Naive thymus-derived CD8-positive, alpha-beta T cell (primary cell): ENCODE data around the gene JAK2. TPM values are rescaled to one million over a fixed set of nuclear protein-coding genes. Genes with fewer than 3 reads are reported as not detected.
A peak's percentile ranks its signal among the peaks of the same experiment; 100 is the strongest.

Source experiments
- ATAC-seq, 2 donors: fragments of 150-1000 bp; cut with Tn5 transposase in 1 of 2; sonication (Bioruptor Pico), chemical (Tn5 transposase) in 1 of 2; 1 replicate in 1 of 2; 2 replicates in 1 of 2; pipeline ENCODE4 v1.10.0; 2021; ENCODE audit warnings: mild to moderate bottlenecking in 2 of 2, moderate library complexity in 2 of 2
- POLR2A ChIA-PET: fragments of 350-600 bp; sonication (Branson Sonifier 250); formaldehyde crosslinking; loops from one replicate; lab custom pipeline; 2021; ENCODE audit warnings: antibody characterized with exemption; lab: Charles Lee
- DNase-seq, 10 donors: peaks; one replicate each; pipeline versions ENCODE4 v3.0.0 to v3.0.0-alpha.2; 2020 to 2022
- H3K27ac Mint-ChIP-seq, 10 donors: one replicate each; pipeline ENCODE4 v1.8.0; 2020 to 2022; ENCODE audit warnings: mild to moderate bottlenecking in 10 of 10, mixed read lengths in 10 of 10, moderate library complexity in 4 of 10, inconsistent platforms in 1 of 10
- H3K27me3 Mint-ChIP-seq, 5 donors: one replicate each; pipeline ENCODE4 v1.8.0; 2021 to 2022; ENCODE audit warnings: mixed read lengths in 5 of 5
- H3K36me3 Mint-ChIP-seq, 3 donors: one replicate each; pipeline ENCODE4 v1.8.0; 2020 to 2022; ENCODE audit warnings: mixed read lengths in 3 of 3, mild to moderate bottlenecking in 2 of 3, inconsistent platforms in 1 of 3
- H3K4me1 Mint-ChIP-seq, 4 donors: one replicate each; pipeline ENCODE4 v1.8.0; 2021 to 2022; ENCODE audit warnings: mixed read lengths in 4 of 4
- H3K4me3 Mint-ChIP-seq, 10 donors: one replicate each; pipeline ENCODE4 v1.8.0; 2020 to 2022; ENCODE audit warnings: mild to moderate bottlenecking in 10 of 10, mixed read lengths in 10 of 10, moderate library complexity in 6 of 10, inconsistent platforms in 1 of 10
- H3K9me3 Mint-ChIP-seq, 9 donors: one replicate each; pipeline ENCODE4 v1.8.0; 2020 to 2022; ENCODE audit warnings: mixed read lengths in 9 of 9, mild to moderate bottlenecking in 3 of 9, inconsistent platforms in 1 of 9, moderate library complexity in 1 of 9
- polyA plus RNA-seq, 3 donors: library from polyadenylated mRNA; unstranded; fragments of 300-500 nt; fragmentation: Illumina TruSeq; gene quantifications; one replicate each; pipeline ENCODE4 v1.2.3, GENCODE V29; 2021
- total RNA-seq, 8 experiments: library from RNA in 2 of 8; stranded (reverse) in 2 of 8; gene quantifications; one replicate each; pipeline ENCODE4 v1.2.3 and lab custom pipeline; 2021 to 2026

Gene JAK2
- total and polyA plus RNA-seq, 5 experiments from 2014 or later, result 1.9 to 13.4 (median 4.8) TPM

DNA sequence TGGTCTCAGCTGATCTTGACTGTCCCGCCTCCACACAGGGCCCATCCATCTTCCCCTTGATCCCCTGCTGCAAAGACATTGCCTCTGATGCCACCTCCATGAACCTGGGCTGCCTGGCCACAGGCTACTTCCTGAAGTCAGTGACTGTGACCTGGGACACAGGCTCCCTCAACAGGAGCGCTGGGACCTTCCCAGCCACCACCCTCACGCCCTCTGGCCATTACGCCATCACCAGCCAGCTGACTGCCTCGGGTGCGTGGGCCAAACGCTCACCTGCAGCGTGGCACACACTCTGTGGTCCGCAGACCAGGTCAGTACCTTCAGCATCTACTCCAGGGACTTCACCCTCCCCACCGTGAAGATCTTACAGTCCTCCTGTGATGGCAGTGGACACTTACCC, 128.5 kb downstream of the JAK2 start:
- no peak overlapping the region for H3K27ac Mint-ChIP-seq
- peaks cover 0 to 5% (median 0%) of the 10 kb centered on the region in 9 donors for H3K9me3 Mint-ChIP-seq
- H3K4me3 Mint-ChIP-seq, result no peak overlapping the region
- peaks cover 0 to 6% (median under 1%) of the 10 kb centered on the region in 4 donors for H3K4me1 Mint-ChIP-seq
- no peak for ATAC-seq
- no peaks in the 10 kb centered on the region for H3K27me3 Mint-ChIP-seq
- no peak for DNase-seq
- H3K36me3 Mint-ChIP-seq, result peaks cover 0 to 30% (median 14%) of the 10 kb centered on the region in 3 donors
- POLR2A ChIA-PET, result no interaction called here

DNA sequence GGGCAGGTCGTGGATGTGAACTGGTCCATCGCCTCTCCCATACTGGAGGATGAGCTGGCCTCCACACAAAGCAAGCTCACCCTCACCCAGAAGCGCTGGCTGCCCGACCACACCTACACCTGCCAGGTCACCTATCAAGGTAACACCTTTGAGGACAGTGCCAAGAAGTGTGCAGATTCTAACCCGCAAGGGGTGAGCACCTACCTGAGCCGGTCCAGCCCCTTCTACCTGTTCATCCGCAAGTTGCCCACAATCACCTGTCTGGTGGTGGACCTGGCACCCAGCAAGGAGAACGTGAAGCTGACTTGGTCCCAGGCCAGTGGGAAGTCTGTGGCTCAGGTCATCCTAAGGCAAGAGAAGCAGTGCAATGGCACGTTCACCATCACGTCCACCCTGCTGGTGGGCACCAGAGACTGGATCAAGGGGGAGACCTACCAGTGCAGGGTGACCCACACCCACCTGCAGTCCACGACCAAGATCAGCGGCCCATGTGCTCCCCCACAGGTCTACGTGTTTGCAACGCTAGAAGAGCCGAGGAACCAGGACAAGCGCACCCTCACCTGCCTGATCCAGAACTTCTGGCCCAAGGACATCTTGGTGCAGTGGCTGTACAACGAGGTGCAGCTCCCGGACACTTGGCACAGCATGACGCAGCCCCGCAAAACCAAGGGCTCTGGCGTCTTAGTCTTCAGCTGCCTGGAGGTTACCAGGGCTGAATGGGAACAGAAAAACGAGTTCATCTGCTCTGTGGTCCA, 129.1 kb downstream of the JAK2 start:
- Mint-ChIP-seq H3K27me3 (no peaks in the 10 kb centered on the region), H3K4me3 (no peak overlapping the region), H3K27ac (peak overlapping the region in 1 of 10 donors; percentile 11), H3K4me1 (peaks cover 0 to 6% (median under 1%) of the 10 kb centered on the region in 4 donors), H3K36me3 (peaks cover 0 to 31% (median 14%) of the 10 kb centered on the region in 3 donors), H3K9me3 (peaks cover 0 to 5% (median 0%) of the 10 kb centered on the region in 9 donors)
- POLR2A ChIA-PET, result no interaction called here
- ATAC-seq, result no peak
- no peak for DNase-seq

DNA sequence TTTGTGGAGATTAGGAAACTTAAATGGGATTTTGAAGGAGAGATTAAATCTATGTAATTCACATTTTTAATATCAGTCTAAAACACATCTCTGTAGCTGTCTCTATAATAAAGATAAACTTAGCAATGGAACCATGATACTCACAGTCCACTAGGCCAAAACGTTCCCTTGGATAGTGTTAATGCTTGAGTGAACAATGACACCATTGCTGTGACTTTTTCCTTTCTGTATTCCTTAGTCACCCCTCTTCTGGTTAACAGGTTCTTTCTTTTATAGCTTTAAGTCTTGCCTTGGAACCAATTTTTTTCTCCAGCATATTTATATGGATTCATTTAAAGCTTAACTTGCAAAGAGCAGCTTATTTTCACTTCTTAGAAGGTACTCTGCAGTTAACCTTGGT, 137.0 kb downstream of the JAK2 start:
- POLR2A ChIA-PET, result no interaction called here
- ATAC-seq (no peak), DNase-seq (no peak)
- H3K36me3 Mint-ChIP-seq, result peaks cover 27 to 42% (median 41%) of the 10 kb centered on the region in 3 donors
- no peaks in the 10 kb centered on the region for H3K27me3 Mint-ChIP-seq
- peaks cover 0 to 2% (median 0%) of the 10 kb centered on the region in 4 donors for H3K4me1 Mint-ChIP-seq
- no peaks in the 10 kb centered on the region for H3K9me3 Mint-ChIP-seq
- no peak overlapping the region for H3K4me3 Mint-ChIP-seq
- peak overlapping the region in 2 of 10 donors; percentile 10 to 59 for H3K27ac Mint-ChIP-seq

DNA sequence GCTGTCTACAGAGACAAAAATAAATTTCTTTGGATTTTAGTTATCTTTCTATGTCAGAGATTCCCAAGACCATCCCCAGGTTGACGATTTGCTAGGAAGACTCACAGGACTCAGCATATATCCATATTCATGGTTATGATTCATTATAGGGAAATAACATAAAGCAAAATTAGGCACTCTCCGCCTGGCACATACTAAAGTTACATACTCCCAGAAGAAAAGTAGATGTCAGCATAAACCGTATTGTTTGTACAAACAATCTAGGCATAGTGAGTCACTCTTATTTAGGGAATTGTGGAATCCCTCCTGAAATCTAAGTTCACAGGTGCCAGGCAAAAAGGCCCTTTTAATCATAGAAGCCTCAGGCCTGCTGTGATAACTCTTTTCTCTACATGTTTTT, 137.4 kb downstream of the JAK2 start:
- Mint-ChIP-seq H3K4me1 (no peaks in the 10 kb centered on the region), H3K9me3 (no peaks in the 10 kb centered on the region), H3K27ac (no peak overlapping the region), H3K4me3 (no peak overlapping the region), H3K27me3 (no peaks in the 10 kb centered on the region), H3K36me3 (peaks cover 27 to 43% (median 42%) of the 10 kb centered on the region in 3 donors)
- POLR2A ChIA-PET, result no interaction called here
- ATAC-seq (no peak), DNase-seq (no peak)

DNA sequence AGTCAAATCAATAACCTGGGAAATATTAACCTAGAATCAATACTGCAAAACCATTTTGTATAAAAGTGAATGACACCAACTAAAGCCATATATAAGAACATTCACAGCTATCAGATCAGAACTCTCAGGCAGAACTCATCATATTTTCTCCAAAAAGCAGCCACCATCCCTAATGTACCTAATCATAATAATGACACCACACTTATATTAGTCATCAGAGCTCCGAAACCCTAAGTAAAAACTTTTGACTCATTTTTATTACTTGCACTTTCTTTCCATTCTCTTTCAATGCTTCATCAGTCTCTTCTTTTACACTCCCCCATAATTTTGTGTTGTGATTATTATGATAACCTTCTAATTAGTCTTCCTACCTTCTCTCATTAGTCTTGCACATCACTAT, 155.1 kb downstream of the JAK2 start:
- ATAC-seq (no peak), DNase-seq (no peak)
- H3K9me3 Mint-ChIP-seq, result peaks cover 24 to 59% (median 46%) of the 10 kb centered on the region in 9 donors
- POLR2A ChIA-PET, result no interaction called here
- peaks cover 33 to 43% (median 35%) of the 10 kb centered on the region in 3 donors for H3K36me3 Mint-ChIP-seq
- no peaks in the 10 kb centered on the region for H3K27me3 Mint-ChIP-seq
- H3K4me3 Mint-ChIP-seq, result no peak overlapping the region
- H3K27ac Mint-ChIP-seq, result no peak overlapping the region
- peaks cover 0 to 1% (median 0%) of the 10 kb centered on the region in 4 donors for H3K4me1 Mint-ChIP-seq

DNA sequence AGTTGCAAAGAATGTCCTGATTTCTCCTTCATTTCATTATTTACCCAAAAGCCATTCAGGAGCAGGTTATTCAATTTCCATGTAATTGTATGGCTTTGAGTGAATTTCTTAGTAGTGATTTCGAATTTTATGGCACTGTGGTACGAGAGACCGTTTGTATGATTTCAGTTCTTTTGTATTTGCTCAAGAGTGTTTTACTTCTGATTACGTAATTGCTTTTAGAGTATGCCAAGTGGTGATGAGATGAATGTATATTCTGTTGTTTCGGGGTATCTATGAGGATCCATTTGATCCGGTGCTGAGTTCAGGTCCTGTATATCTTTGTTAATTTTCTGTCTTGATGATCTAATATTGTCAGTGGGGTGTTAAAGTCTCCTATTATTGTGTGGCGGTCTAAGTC, 159.1 kb downstream of the JAK2 start:
- Mint-ChIP-seq H3K4me3 (no peak overlapping the region), H3K4me1 (peaks cover 0 to 3% (median 0%) of the 10 kb centered on the region in 4 donors), H3K36me3 (peaks cover 40 to 69% (median 53%) of the 10 kb centered on the region in 3 donors), H3K27me3 (no peaks in the 10 kb centered on the region), H3K9me3 (peaks cover 21 to 47% (median 37%) of the 10 kb centered on the region in 9 donors), H3K27ac (no peak overlapping the region)
- no peak for DNase-seq
- ATAC-seq, result no peak
- POLR2A ChIA-PET, result no interaction called here

DNA sequence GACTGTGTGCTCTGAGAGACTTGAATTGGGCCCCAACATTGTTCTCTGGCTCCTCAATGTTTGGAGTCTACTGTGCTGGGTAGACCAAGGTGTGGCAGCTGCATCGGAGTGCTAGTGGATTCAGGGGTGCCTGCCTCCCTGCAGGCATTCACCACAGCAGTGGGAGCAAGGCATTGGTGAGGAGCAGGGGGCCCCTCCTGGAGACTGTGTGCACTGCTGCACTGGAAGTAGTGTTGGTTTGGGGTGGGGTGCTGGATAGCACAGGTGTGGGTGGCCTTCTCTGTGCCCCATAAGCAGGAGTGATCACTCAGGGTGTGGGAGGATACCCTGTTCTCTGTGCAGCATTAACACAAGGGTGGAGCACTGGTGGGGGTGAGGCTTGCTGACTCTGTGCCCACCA, 161.2 kb downstream of the JAK2 start:
- ATAC-seq, result no peak
- Mint-ChIP-seq H3K27ac (no peak overlapping the region), H3K27me3 (no peaks in the 10 kb centered on the region), H3K4me3 (no peak overlapping the region), H3K9me3 (peaks cover 19 to 58% (median 40%) of the 10 kb centered on the region in 9 donors), H3K36me3 (peaks cover 40 to 75% (median 54%) of the 10 kb centered on the region in 3 donors), H3K4me1 (peaks cover 0 to 3% (median 0%) of the 10 kb centered on the region in 4 donors)
- DNase-seq, result no peak
- POLR2A ChIA-PET, result no interaction called here

Other genes with a start within 250 kb of the JAK2 start
- 10 to 100 TPM; 29.0 to 37.4 TPM for gene AK3, start 244.1 kb upstream of the JAK2 start, total RNA-seq
- 10 to 100 TPM; 41.6 to 58.8 (median 46.1) TPM for gene AK3, start 244.1 kb upstream of the JAK2 start, polyA plus RNA-seq
- gene RCL1, start 192.3 kb upstream of the JAK2 start, total RNA-seq, result 10 to 100 TPM; 26.1 to 28.3 TPM
- 10 to 100 TPM; 18.7 to 22.2 (median 20.2) TPM for gene RCL1, start 192.3 kb upstream of the JAK2 start, polyA plus RNA-seq
- gene INSL6, start 200.4 kb downstream of the JAK2 start, total RNA-seq, result not detected
- gene INSL6, start 200.4 kb downstream of the JAK2 start, polyA plus RNA-seq, result not detected
- not detected for gene INSL4, start 246.1 kb downstream of the JAK2 start, total RNA-seq
- not detected for gene INSL4, start 246.1 kb downstream of the JAK2 start, polyA plus RNA-seq